Right lobe of liver (tissue), 4 donors: ENCODE data around the gene ZNF860.

Experiments
- CTCF ChIP-seq, 4 donors: fragments of 200-600 bp in 3 of 4; fragments of 450-650 bp in 1 of 4; IDR thresholded peaks; one replicate each; pipeline versions ENCODE4 v1.5.1 to v1.8.0; 2016 to 2022; ENCODE audit warnings: antibody characterized with exemption in 4 of 4, mild to moderate bottlenecking in 2 of 4
- POLR2A ChIP-seq: fragments of 450-650 bp; IDR thresholded peaks from one replicate; pipeline ENCODE4 v1.6.1; 2017; ENCODE audit warnings: antibody characterized with exemption, mild to moderate bottlenecking
- donor health status: DM: no; HTN: no; CAD: no.
- donor health status: DM: no; HTN: no; CAD: no.
- donor health status: DM: no; HTN: yes; CAD: no.

GRCh38 chr3:31966978-31967591 lies 14.5 kb upstream of the ZNF860 start:
- TF ChIP-seq CTCF (IDR thresholded peaks at IDR 0.05) (no peak), POLR2A (no peak)
